Vagina (tissue), 2 donors: ENCODE measurements around the gene MAP1LC3B. TPM values are rescaled to one million over a fixed set of nuclear protein-coding genes. Genes with fewer than 3 reads are reported as not detected.

ENCODE experiments used
- DNase-seq, 2 donors: peaks; one replicate each; pipeline ENCODE4 v3.0.0-alpha.2; 2017; ENCODE audit errors: extremely low spot score in 2 of 2
- H3K27ac ChIP-seq: fragments of 200-600 bp; sonication (generic); one replicate; pipeline ENCODE4 v1.5.1; 2019
- H3K27me3 ChIP-seq: fragments of 200-600 bp; sonication (generic); one replicate; pipeline ENCODE4 v1.5.1; 2019
- H3K36me3 ChIP-seq, 2 donors: fragments of 200-600 bp; sonication (generic); one replicate each; pipeline ENCODE4 v1.5.1; 2017 to 2019
- H3K4me1 ChIP-seq: fragments of 200-600 bp; sonication (generic); one replicate; pipeline ENCODE4 v1.5.1; 2019
- H3K4me3 ChIP-seq, 2 donors: fragments of 200-600 bp; sonication (generic); 1 replicate in 1 of 2; 2 replicates in 1 of 2; pipeline ENCODE4 v1.5.1; 2016 to 2019
- H3K9me3 ChIP-seq: fragments of 200-600 bp; sonication (generic); one replicate; pipeline ENCODE4 v1.5.1; 2019
- POLR2A ChIP-seq, 2 donors: fragments of 450-650 bp; IDR thresholded peaks; one replicate each; pipeline ENCODE4 v1.6.1; 2017; ENCODE audit warnings: antibody characterized with exemption in 2 of 2, mild to moderate bottlenecking in 2 of 2, moderate library complexity in 2 of 2
- POLR2AphosphoS5 ChIP-seq, 2 donors: sonication (generic); formaldehyde crosslinking; IDR thresholded peaks; one replicate each; pipeline ENCODE4 v1.9.0; 2017; ENCODE audit warnings: antibody characterized with exemption in 2 of 2, mild to moderate bottlenecking in 2 of 2, low read depth in 1 of 2; ENCODE audit not compliant: insufficient read depth in 1 of 2
- intact Hi-C: fragments of 100-400 bp; cut with DNase I; formaldehyde crosslinking; loops from one replicate; pipeline ENCODE4 v1.15.1; 2023
- total RNA-seq: library from RNA; depleted of rRNA; stranded (reverse); fragments of >200 nt; gene quantifications from one replicate; pipeline ENCODE4 v1.2.3, GENCODE V29; 2016
- TF ChIP-seq, protein P1 (sequence below), 3 experiments: fragments of 450-650 bp in 2 of 3; fragments of 200-600 bp in 1 of 3; sonication (generic) in 1 of 3; IDR thresholded peaks; one replicate each; pipeline ENCODE4 v1.5.1; 2017 to 2019; ENCODE audit warnings: antibody characterized with exemption in 3 of 3, mild to moderate bottlenecking in 2 of 3, moderate library complexity in 2 of 3

MAP1LC3B gene
- total RNA-seq, 1 donor from 2014 or later, result 44.9 TPM

DNA sequence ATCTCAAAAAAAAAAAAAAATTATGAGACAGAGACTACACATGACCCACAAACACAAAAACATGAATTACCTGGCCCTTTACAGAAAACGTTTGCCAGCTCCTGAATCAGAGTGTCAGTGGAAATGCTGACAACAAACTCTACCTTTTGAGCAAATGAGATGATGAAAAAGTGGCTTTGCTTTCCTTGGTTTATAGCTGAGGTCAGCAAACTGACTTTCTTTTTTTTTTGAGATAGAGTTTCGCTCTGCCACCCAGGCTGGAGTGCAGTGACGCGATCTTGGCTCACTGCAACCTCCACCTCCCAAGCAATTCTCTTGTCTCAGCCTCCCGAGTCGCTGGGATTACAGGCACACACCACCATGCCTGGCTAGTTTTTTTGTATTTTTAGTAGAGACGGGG, 54.3 kb downstream of the MAP1LC3B start:
- intact Hi-C loops, result no loop called here
- Histone ChIP-seq H3K9me3 (no peaks in the 10 kb centered on the region), H3K36me3 (peaks cover 0 to 26% of the 10 kb centered on the region in 2 donors), H3K4me1 (no peaks in the 10 kb centered on the region), H3K27me3 (no peaks in the 10 kb centered on the region), H3K27ac (no peak overlapping the region), H3K4me3 (no peak overlapping the region)
- DNase-seq, result no peak
- TF ChIP-seq POLR2A (IDR thresholded peaks at IDR 0.05) (no peak), POLR2AphosphoS5 (IDR thresholded peaks at IDR 0.05; ENCODE audit: insufficient read depth in 1 of 2, low read depth in 1 of 2) (no peak)
- TF ChIP-seq, protein P1, sequence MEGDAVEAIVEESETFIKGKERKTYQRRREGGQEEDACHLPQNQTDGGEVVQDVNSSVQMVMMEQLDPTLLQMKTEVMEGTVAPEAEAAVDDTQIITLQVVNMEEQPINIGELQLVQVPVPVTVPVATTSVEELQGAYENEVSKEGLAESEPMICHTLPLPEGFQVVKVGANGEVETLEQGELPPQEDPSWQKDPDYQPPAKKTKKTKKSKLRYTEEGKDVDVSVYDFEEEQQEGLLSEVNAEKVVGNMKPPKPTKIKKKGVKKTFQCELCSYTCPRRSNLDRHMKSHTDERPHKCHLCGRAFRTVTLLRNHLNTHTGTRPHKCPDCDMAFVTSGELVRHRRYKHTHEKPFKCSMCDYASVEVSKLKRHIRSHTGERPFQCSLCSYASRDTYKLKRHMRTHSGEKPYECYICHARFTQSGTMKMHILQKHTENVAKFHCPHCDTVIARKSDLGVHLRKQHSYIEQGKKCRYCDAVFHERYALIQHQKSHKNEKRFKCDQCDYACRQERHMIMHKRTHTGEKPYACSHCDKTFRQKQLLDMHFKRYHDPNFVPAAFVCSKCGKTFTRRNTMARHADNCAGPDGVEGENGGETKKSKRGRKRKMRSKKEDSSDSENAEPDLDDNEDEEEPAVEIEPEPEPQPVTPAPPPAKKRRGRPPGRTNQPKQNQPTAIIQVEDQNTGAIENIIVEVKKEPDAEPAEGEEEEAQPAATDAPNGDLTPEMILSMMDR (IDR thresholded peaks at IDR 0.05), result no peak

DNA sequence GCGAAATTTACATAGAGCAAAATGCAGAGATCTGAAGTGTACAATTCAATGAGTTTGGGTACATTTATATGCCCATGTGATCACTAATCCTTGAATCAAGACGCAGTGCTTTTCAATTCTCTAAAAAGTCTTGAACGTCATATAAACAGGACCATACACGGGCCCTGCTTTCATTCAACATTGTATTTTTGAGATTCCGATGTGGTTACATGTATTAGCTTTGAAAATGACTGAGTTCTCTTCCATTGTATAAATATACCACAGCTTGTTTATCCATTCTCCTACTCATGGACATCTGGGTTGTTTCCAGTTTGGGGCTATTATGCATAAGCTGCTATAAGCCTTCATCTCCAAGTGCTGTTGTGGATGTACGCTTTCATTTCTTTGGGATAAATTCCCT, 55.2 kb downstream of the MAP1LC3B start:
- TF ChIP-seq, protein P1 (IDR thresholded peaks at IDR 0.05), result no peak
- no peak for TF ChIP-seq POLR2AphosphoS5 (IDR thresholded peaks at IDR 0.05; ENCODE audit: insufficient read depth in 1 of 2, low read depth in 1 of 2)
- no peak for TF ChIP-seq POLR2A (IDR thresholded peaks at IDR 0.05)
- DNase-seq, result no peak
- H3K27ac ChIP-seq, result no peak overlapping the region
- H3K4me1 ChIP-seq, result no peaks in the 10 kb centered on the region
- H3K9me3 ChIP-seq, result no peaks in the 10 kb centered on the region
- H3K27me3 ChIP-seq, result no peaks in the 10 kb centered on the region
- intact Hi-C loops, result no loop called here
- H3K36me3 ChIP-seq, result peaks cover 0 to 26% of the 10 kb centered on the region in 2 donors
- H3K4me3 ChIP-seq, result no peak overlapping the region

DNA sequence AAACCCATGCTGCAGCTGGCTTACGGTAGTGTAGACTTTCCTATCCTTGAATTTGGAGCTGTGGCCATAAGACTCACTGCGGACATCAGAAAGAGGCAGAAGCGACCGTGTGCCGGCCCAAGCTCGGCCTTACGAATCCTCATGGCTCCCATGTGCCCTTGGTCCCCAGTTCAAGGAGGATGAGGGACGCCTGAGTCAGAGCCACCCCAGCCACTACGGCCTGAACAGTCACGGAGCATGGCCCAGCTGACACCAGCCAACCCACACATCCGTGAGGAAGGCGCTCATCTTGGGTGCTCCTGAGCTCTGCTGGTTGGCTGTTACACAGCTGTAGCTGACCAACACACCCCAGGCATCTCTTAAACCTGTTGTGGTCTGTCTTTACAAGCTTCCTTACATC, 56.7 kb downstream of the MAP1LC3B start:
- no peak for DNase-seq
- H3K9me3 ChIP-seq, result no peaks in the 10 kb centered on the region
- H3K36me3 ChIP-seq, result peaks cover 0 to 26% of the 10 kb centered on the region in 2 donors
- intact Hi-C loops, result no loop called here
- H3K27ac ChIP-seq, result no peak overlapping the region
- no peak overlapping the region for H3K4me3 ChIP-seq
- H3K4me1 ChIP-seq, result no peaks in the 10 kb centered on the region
- H3K27me3 ChIP-seq, result no peaks in the 10 kb centered on the region
- TF ChIP-seq POLR2A (IDR thresholded peaks at IDR 0.05), result no peak
- TF ChIP-seq, protein P1 (IDR thresholded peaks at IDR 0.05), result no peak
- TF ChIP-seq POLR2AphosphoS5 (IDR thresholded peaks at IDR 0.05; ENCODE audit: insufficient read depth in 1 of 2, low read depth in 1 of 2), result no peak

DNA sequence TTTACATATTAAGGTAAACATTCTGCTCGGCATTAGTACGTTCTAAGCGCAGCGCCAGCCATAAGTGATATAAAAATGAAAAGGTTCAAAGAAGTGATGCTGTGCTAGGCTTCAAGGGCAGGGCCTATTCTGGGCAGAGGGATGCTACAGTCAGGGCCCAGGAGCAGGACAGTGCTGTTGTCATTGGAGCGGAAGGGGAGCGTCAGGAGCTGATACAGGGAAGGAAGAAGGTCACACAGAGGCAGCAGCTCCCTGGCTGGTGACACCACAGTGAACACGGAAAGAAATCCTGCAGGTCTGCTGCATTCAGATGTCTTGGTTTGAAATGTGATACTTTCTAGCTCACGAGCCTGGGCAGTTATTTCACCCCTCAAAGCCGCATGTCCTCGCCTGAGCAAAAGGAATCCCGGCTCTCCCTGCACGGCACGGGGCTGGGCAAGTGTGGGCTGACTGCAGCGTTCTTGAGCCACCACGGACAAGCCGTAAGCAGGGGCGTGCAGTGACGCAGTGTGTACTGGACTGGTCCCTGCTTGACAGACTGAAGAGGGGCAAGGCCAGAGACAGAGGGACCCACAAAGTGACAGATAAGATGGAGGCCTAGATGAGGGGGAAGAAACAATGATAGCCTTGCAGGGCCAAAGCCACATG, 59.6 kb downstream of the MAP1LC3B start:
- intact Hi-C loops, result no loop called here
- no peaks in the 10 kb centered on the region for H3K9me3 ChIP-seq
- H3K4me3 ChIP-seq, result no peak overlapping the region
- TF ChIP-seq POLR2A (IDR thresholded peaks at IDR 0.05) (no peak), POLR2AphosphoS5 (IDR thresholded peaks at IDR 0.05; ENCODE audit: insufficient read depth in 1 of 2, low read depth in 1 of 2) (no peak)
- TF ChIP-seq, protein P1 (IDR thresholded peaks at IDR 0.05), result no peak
- no peaks in the 10 kb centered on the region for H3K4me1 ChIP-seq
- H3K36me3 ChIP-seq, result peaks cover 0 to 16% of the 10 kb centered on the region in 2 donors
- no peak for DNase-seq
- H3K27me3 ChIP-seq, result no peaks in the 10 kb centered on the region
- H3K27ac ChIP-seq, result no peak overlapping the region

DNA sequence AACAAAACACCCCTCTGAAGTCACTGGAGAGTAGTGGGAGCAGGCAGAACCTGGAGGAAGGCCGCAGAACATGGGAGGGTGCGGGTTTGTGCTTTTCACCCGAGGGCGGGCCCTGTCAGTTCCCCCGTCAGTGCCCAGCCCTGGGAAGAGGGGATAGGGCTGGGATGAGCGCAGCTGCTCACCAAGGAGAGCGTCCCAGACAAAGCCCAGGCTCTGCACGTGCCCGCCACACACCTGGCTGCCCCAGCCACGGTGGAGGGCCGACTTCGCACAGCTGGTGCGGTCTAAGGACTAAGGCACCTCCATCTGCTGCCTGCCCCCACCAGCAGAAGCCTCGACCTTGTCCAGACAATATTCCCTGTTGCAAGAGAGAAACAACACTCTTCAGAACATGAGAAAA, 61.2 kb downstream of the MAP1LC3B start:
- Histone ChIP-seq H3K27ac (no peak overlapping the region), H3K27me3 (no peaks in the 10 kb centered on the region), H3K9me3 (no peaks in the 10 kb centered on the region), H3K4me3 (no peak overlapping the region), H3K36me3 (no peaks in the 10 kb centered on the region), H3K4me1 (peaks cover 16% of the 10 kb centered on the region)
- DNase-seq, result no peak
- TF ChIP-seq, protein P1 (IDR thresholded peaks at IDR 0.05), result no peak
- no peak for TF ChIP-seq POLR2AphosphoS5 (IDR thresholded peaks at IDR 0.05; ENCODE audit: insufficient read depth in 1 of 2, low read depth in 1 of 2)
- TF ChIP-seq POLR2A (IDR thresholded peaks at IDR 0.05), result no peak
- intact Hi-C loops, result no loop called here
